Measurements from ENCODE around the gene ARHGAP22. TPM values are rescaled to one million over a fixed set of nuclear protein-coding genes. Genes with fewer than 3 reads are reported as not detected.
A peak's percentile ranks its signal among the peaks of the same experiment; 100 is the strongest.

ARHGAP22 gene
- total RNA-seq, 1 donor from 2014 or later, result 6.2 TPM

- Mint-ChIP-seq H3K4me1 (ENCODE audit: low read depth, unreplicated experiment) (peaks cover 9% of the 10 kb centered on the region), H3K4me3 (ENCODE audit: unreplicated experiment) (no peak overlapping the region), H3K27me3 (ENCODE audit: low read depth, unreplicated experiment) (peaks cover 29% of the 10 kb centered on the region), H3K27ac (ENCODE audit: unreplicated experiment) (no peak overlapping the region), H3K9me3 (ENCODE audit: unreplicated experiment) (no peaks in the 10 kb centered on the region), H3K36me3 (ENCODE audit: low read depth, unreplicated experiment) (peaks cover 5% of the 10 kb centered on the region)
- DNase-seq (ENCODE audit: low read depth) (no peak), FAIRE-seq (no peak)
- Histone ChIP-seq H3K9me3 (ENCODE audit: insufficient read depth, low read depth, low read length) (no peaks in the 10 kb centered on the region), H3K27ac (ENCODE audit: low read depth, low read length) (no peak overlapping the region), H2AFZ (ENCODE audit: low read depth, low read length) (no peak overlapping the region), H3K4me3 (ENCODE audit: insufficient read depth, low read depth, low read length) (no peak overlapping the region), H3K36me3 (ENCODE audit: insufficient read depth, low read length) (peaks cover 3% of the 10 kb centered on the region), H3K9ac (ENCODE audit: low read length) (no peak overlapping the region), H3K4me2 (ENCODE audit: low read length) (peak overlapping the region; percentile 58), H4K20me1 (ENCODE audit: insufficient read depth, low read length) (peaks cover 63% of the 10 kb centered on the region), H3K79me2 (ENCODE audit: insufficient read depth, low read length) (peaks cover 91% of the 10 kb centered on the region), H3K4me1 (ENCODE audit: insufficient read depth, low read length) (peaks cover 31% of the 10 kb centered on the region), H3K27me3 (ENCODE audit: insufficient read depth, low read length) (no peaks in the 10 kb centered on the region)
- TF ChIP-seq CTCF (IDR thresholded peaks at IDR 0.05; ENCODE audit: insufficient read depth, low read depth, low read length) (no peak), EZH2 (IDR thresholded peaks at IDR 0.05; ENCODE audit: insufficient read depth, low read length) (no peak)
Measured at GRCh38 chr10:48600645-48601505, 4.0 kb downstream of the ARHGAP22 start.

- DNase-seq (ENCODE audit: low read depth), result no peak
- Mint-ChIP-seq H3K4me3 (ENCODE audit: unreplicated experiment) (no peak overlapping the region), H3K9me3 (ENCODE audit: unreplicated experiment) (no peaks in the 10 kb centered on the region), H3K4me1 (ENCODE audit: low read depth, unreplicated experiment) (peaks cover 8% of the 10 kb centered on the region), H3K27me3 (ENCODE audit: low read depth, unreplicated experiment) (peaks cover 35% of the 10 kb centered on the region), H3K36me3 (ENCODE audit: low read depth, unreplicated experiment) (peaks cover 6% of the 10 kb centered on the region), H3K27ac (ENCODE audit: unreplicated experiment) (no peak overlapping the region)
- H3K27ac ChIP-seq (ENCODE audit: low read depth, low read length), result no peak overlapping the region
- peaks cover 68% of the 10 kb centered on the region for H4K20me1 ChIP-seq (ENCODE audit: insufficient read depth, low read length)
- H3K79me2 ChIP-seq (ENCODE audit: insufficient read depth, low read length), result peaks cover 100% of the 10 kb centered on the region
- peaks cover 3% of the 10 kb centered on the region for H3K36me3 ChIP-seq (ENCODE audit: insufficient read depth, low read length)
- no peaks in the 10 kb centered on the region for H3K27me3 ChIP-seq (ENCODE audit: insufficient read depth, low read length)
- peaks cover 27% of the 10 kb centered on the region for H3K4me1 ChIP-seq (ENCODE audit: insufficient read depth, low read length)
- H3K4me3 ChIP-seq (ENCODE audit: insufficient read depth, low read depth, low read length), result no peak overlapping the region
- H2AFZ ChIP-seq (ENCODE audit: low read depth, low read length), result no peak overlapping the region
- no peak for TF ChIP-seq EZH2 (IDR thresholded peaks at IDR 0.05; ENCODE audit: insufficient read depth, low read length)
- TF ChIP-seq CTCF (IDR thresholded peaks at IDR 0.05; ENCODE audit: insufficient read depth, low read depth, low read length), result no peak
- no peak overlapping the region for H3K9ac ChIP-seq (ENCODE audit: low read length)
- H3K4me2 ChIP-seq (ENCODE audit: low read length), result no peak overlapping the region
- H3K9me3 ChIP-seq (ENCODE audit: insufficient read depth, low read depth, low read length), result no peaks in the 10 kb centered on the region
- no peak for FAIRE-seq
Measured at GRCh38 chr10:48599830-48600134, 5.1 kb downstream of the ARHGAP22 start.

All from astrocyte (in vitro differentiated cells and primary cell).